Subcutaneous abdominal adipose tissue (tissue), 5 donors: ENCODE measurements around the gene U2SURP.
"Not testable (repeated sequence)": the region's sequence is repeated elsewhere in the genome, so short reads cannot be mapped to it uniquely, and the experiment has no call there.

Experiments used
- H3K27ac ChIP-seq: one replicate; pipeline ENCODE4 v1.7.0; 2013; ENCODE audit warnings: low read depth, mild to moderate bottlenecking, inconsistent platforms, low read length, moderate library complexity
- H3K27me3 ChIP-seq, 5 donors: one replicate each; pipeline ENCODE4 v1.7.0; 2013; ENCODE audit warnings: low read length in 5 of 5, inconsistent platforms in 1 of 5; ENCODE audit not compliant: control insufficient read depth in 5 of 5, insufficient read depth in 4 of 5
- H3K36me3 ChIP-seq, 5 donors: one replicate each; pipeline ENCODE4 v1.7.0; 2013; ENCODE audit warnings: low read length in 5 of 5; ENCODE audit not compliant: control insufficient read depth in 5 of 5, insufficient read depth in 5 of 5
- H3K4me1 ChIP-seq, 5 donors: one replicate each; pipeline ENCODE4 v1.7.0; 2013; ENCODE audit warnings: low read length in 5 of 5, mild to moderate bottlenecking in 3 of 5, moderate library complexity in 1 of 5; ENCODE audit not compliant: control insufficient read depth in 5 of 5, insufficient read depth in 5 of 5
- H3K4me3 ChIP-seq, 5 donors: one replicate each; pipeline ENCODE4 v1.7.0; 2013; ENCODE audit warnings: low read length in 5 of 5, low read depth in 1 of 5
- H3K9ac ChIP-seq, 5 donors: one replicate each; pipeline ENCODE4 v1.7.0; 2013; ENCODE audit warnings: low read length in 5 of 5, mild to moderate bottlenecking in 4 of 5, moderate library complexity in 3 of 5
- H3K9me3 ChIP-seq, 5 donors: one replicate each; pipeline ENCODE4 v1.7.0; 2013; ENCODE audit warnings: low read length in 5 of 5; ENCODE audit not compliant: control insufficient read depth in 5 of 5
- donor health status: healthy.
- donor health status: healthy.
- donor health status: healthy.
- donor health status: healthy.
- donor health status: healthy.

U2SURP gene

GRCh38 chr3:142976621-142977398, 24.6 kb upstream of the U2SURP start:
- Histone ChIP-seq H3K4me1 (peaks cover 0 to 7% (median 7%) of the 10 kb centered on the region in 5 donors), H3K4me3 (no peak overlapping the region), H3K9ac (no peak overlapping the region), H3K27ac (no peak overlapping the region), H3K9me3 (no peaks in the 10 kb centered on the region), H3K36me3 (no peaks in the 10 kb centered on the region), H3K27me3 (no peaks in the 10 kb centered on the region)

- H3K4me1 ChIP-seq = peaks cover 0 to 7% (median 7%) of the 10 kb centered on the region in 5 donors
- no peaks in the 10 kb centered on the region for H3K27me3 ChIP-seq
- no peaks in the 10 kb centered on the region for H3K36me3 ChIP-seq
- H3K4me3 ChIP-seq = no peak overlapping the region
- no peak overlapping the region for H3K27ac ChIP-seq
- H3K9ac ChIP-seq = no peak overlapping the region
- H3K9me3 ChIP-seq = no peaks in the 10 kb centered on the region
Measured at GRCh38 chr3:142977399-142977728, 24.0 kb upstream of the U2SURP start.

- Histone ChIP-seq H3K27me3 (no peaks in the 10 kb centered on the region), H3K4me3 (no peak overlapping the region), H3K36me3 (no peaks in the 10 kb centered on the region), H3K9me3 (no peaks in the 10 kb centered on the region), H3K9ac (no peak overlapping the region), H3K4me1 (peaks cover 0 to 7% (median 7%) of the 10 kb centered on the region in 5 donors), H3K27ac (no peak overlapping the region)
Measured at GRCh38 chr3:142981108-142981507, 20.3 kb upstream of the U2SURP start.

GRCh38 chr3:142982038-142982773, 19.2 kb upstream of the U2SURP start:
- H3K4me1 ChIP-seq = no peaks in the 10 kb centered on the region
- H3K9ac ChIP-seq = no peak overlapping the region
- H3K27ac ChIP-seq = no peak overlapping the region
- no peaks in the 10 kb centered on the region for H3K36me3 ChIP-seq
- no peaks in the 10 kb centered on the region for H3K9me3 ChIP-seq
- H3K4me3 ChIP-seq = no peak overlapping the region
- no peaks in the 10 kb centered on the region for H3K27me3 ChIP-seq

- no peaks in the 10 kb centered on the region for H3K36me3 ChIP-seq
- no peaks in the 10 kb centered on the region for H3K27me3 ChIP-seq
- H3K4me3 ChIP-seq = no peak overlapping the region
- H3K9ac ChIP-seq = no peak overlapping the region
- peaks cover 0 to 5% (median 0%) of the 10 kb centered on the region in 5 donors for H3K4me1 ChIP-seq
- H3K9me3 ChIP-seq = no peaks in the 10 kb centered on the region
- H3K27ac ChIP-seq = no peak overlapping the region
Measured at GRCh38 chr3:142983318-142983717, 18.1 kb upstream of the U2SURP start.

GRCh38 chr3:142984255-142984654, 17.1 kb upstream of the U2SURP start:
- Histone ChIP-seq H3K27ac (no peak overlapping the region), H3K36me3 (no peaks in the 10 kb centered on the region), H3K27me3 (no peaks in the 10 kb centered on the region), H3K9me3 (no peaks in the 10 kb centered on the region), H3K9ac (no peak overlapping the region), H3K4me3 (no peak overlapping the region), H3K4me1 (peaks cover 0 to 5% (median 0%) of the 10 kb centered on the region in 5 donors)

GRCh38 chr3:142987080-142987700, 14.2 kb upstream of the U2SURP start:
- Histone ChIP-seq H3K4me3 (no peak overlapping the region), H3K36me3 (no peaks in the 10 kb centered on the region), H3K9ac (no peak overlapping the region), H3K27ac (no peak overlapping the region), H3K27me3 (no peaks in the 10 kb centered on the region), H3K4me1 (peaks cover 0 to 5% (median 0%) of the 10 kb centered on the region in 5 donors), H3K9me3 (no peaks in the 10 kb centered on the region)

- Histone ChIP-seq H3K4me3 (no peak overlapping the region), H3K27ac (no peak overlapping the region), H3K9ac (peak overlapping the region in 1 of 5 donors; percentile 39), H3K36me3 (no peaks in the 10 kb centered on the region), H3K9me3 (no peaks in the 10 kb centered on the region), H3K27me3 (no peaks in the 10 kb centered on the region), H3K4me1 (peaks cover 0 to 5% (median 0%) of the 10 kb centered on the region in 5 donors)
Measured at GRCh38 chr3:142987707-142988106, 13.7 kb upstream of the U2SURP start.

GRCh38 chr3:142988221-142988620, 13.1 kb upstream of the U2SURP start:
- H3K4me3 ChIP-seq, H3K9me3 ChIP-seq, H3K27me3 ChIP-seq, H3K4me1 ChIP-seq, H3K27ac ChIP-seq, H3K36me3 ChIP-seq: not testable (repeated sequence)
- peak overlapping the region in 1 of 5 donors; percentile 39 for H3K9ac ChIP-seq

GRCh38 chr3:142988826-142989225, 12.5 kb upstream of the U2SURP start:
- not testable (repeated sequence) for H3K27ac ChIP-seq, H3K9ac ChIP-seq, H3K36me3 ChIP-seq, H3K9me3 ChIP-seq, H3K4me3 ChIP-seq, H3K4me1 ChIP-seq, H3K27me3 ChIP-seq
